Glutamatergic neuron (in vitro differentiated cells): ENCODE measurements around the gene VPS37C. TPM values are rescaled to one million over a fixed set of nuclear protein-coding genes. Genes with fewer than 3 reads are reported as not detected.

Experiments used
- DNase-seq: peaks from one replicate; pipeline ENCODE4 v3.0.0; 2022
- H3K27ac Mint-ChIP-seq: one replicate; pipeline ENCODE4 v1.8.0; 2020; ENCODE audit warnings: mild to moderate bottlenecking, mixed read lengths, inconsistent platforms; ENCODE audit not compliant: unreplicated experiment
- H3K27me3 Mint-ChIP-seq: one replicate; pipeline ENCODE4 v1.8.0; 2020; ENCODE audit warnings: mild to moderate bottlenecking, moderate library complexity, mixed read lengths, inconsistent platforms; ENCODE audit not compliant: unreplicated experiment
- H3K36me3 Mint-ChIP-seq: one replicate; pipeline ENCODE4 v1.8.0; 2020; ENCODE audit warnings: mild to moderate bottlenecking, mixed read lengths, inconsistent platforms; ENCODE audit not compliant: unreplicated experiment
- H3K4me1 Mint-ChIP-seq: one replicate; pipeline ENCODE4 v1.8.0; 2020; ENCODE audit warnings: mild to moderate bottlenecking, low read depth, mixed read lengths, inconsistent platforms; ENCODE audit not compliant: unreplicated experiment
- H3K4me3 Mint-ChIP-seq: one replicate; pipeline ENCODE4 v1.8.0; 2020; ENCODE audit warnings: mild to moderate bottlenecking, mixed read lengths, inconsistent platforms; ENCODE audit not compliant: unreplicated experiment
- H3K9me3 Mint-ChIP-seq: one replicate; pipeline ENCODE4 v1.8.0; 2020; ENCODE audit warnings: mild to moderate bottlenecking, moderate library complexity, mixed read lengths, inconsistent platforms; ENCODE audit not compliant: unreplicated experiment
- total RNA-seq: library from RNA; stranded (reverse); fragmentation: NEBNext Ultra II Directional; extraction: Animal tissue kit (Norgen Biotek cat#: 25700); gene quantifications from one replicate; pipeline ENCODE4 v1.2.1, GENCODE V29; 2021; ENCODE audit not compliant: unreplicated experiment
- TF ChIP-seq, protein P1 (sequence below): fragments of 200-600 bp; sonication (generic); IDR thresholded peaks from one replicate; pipeline ENCODE4 v1.5.0; 2021; ENCODE audit not compliant: partially characterized antibody, unreplicated experiment

VPS37C gene
- total RNA-seq, 1 donor from 2014 or later: 27.1 TPM

- Mint-ChIP-seq H3K9me3 (peaks cover 5% of the 10 kb centered on the region), H3K27me3 (peaks cover 7% of the 10 kb centered on the region), H3K27ac (no peak overlapping the region), H3K4me3 (no peak overlapping the region), H3K36me3 (peaks cover 7% of the 10 kb centered on the region), H3K4me1 (peaks cover 18% of the 10 kb centered on the region)
- TF ChIP-seq, protein P1, sequence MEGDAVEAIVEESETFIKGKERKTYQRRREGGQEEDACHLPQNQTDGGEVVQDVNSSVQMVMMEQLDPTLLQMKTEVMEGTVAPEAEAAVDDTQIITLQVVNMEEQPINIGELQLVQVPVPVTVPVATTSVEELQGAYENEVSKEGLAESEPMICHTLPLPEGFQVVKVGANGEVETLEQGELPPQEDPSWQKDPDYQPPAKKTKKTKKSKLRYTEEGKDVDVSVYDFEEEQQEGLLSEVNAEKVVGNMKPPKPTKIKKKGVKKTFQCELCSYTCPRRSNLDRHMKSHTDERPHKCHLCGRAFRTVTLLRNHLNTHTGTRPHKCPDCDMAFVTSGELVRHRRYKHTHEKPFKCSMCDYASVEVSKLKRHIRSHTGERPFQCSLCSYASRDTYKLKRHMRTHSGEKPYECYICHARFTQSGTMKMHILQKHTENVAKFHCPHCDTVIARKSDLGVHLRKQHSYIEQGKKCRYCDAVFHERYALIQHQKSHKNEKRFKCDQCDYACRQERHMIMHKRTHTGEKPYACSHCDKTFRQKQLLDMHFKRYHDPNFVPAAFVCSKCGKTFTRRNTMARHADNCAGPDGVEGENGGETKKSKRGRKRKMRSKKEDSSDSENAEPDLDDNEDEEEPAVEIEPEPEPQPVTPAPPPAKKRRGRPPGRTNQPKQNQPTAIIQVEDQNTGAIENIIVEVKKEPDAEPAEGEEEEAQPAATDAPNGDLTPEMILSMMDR: no peak
- DNase-seq: no peak
Measured at GRCh38 chr11:61119571-61119970, 41.7 kb downstream of the VPS37C start.

- peaks cover 13% of the 10 kb centered on the region for H3K4me1 Mint-ChIP-seq
- DNase-seq: no peak
Measured at GRCh38 chr11:61119055-61119454, 42.2 kb downstream of the VPS37C start.

DNA sequence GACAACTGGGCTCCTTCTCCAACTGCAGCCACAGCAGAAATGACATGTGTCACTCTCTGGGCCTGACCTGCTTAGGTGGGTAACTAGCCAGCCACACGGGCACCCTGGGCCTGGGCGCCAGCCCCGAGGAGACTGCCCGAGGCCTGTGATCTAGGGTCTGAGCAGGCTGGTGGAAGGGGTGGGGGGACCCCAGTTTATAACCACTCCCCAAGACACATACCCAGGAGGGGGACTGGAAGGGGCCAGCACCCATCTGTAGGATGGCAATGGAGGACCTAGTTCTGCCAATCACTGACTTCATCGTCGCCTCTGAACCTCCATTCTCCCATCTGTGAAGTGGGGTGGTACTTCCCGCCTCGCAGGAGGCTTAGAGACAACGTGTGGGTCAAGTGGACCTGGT, 42.8 kb downstream of the VPS37C start:
- Mint-ChIP-seq H3K9me3 (peaks cover 5% of the 10 kb centered on the region), H3K27me3 (peaks cover 2% of the 10 kb centered on the region), H3K36me3 (peaks cover 7% of the 10 kb centered on the region), H3K4me1 (peaks cover 12% of the 10 kb centered on the region), H3K4me3 (no peak overlapping the region), H3K27ac (no peak overlapping the region)
- no peak for DNase-seq
- TF ChIP-seq, protein P1: no peak

More at GRCh38 chr11:61119055-61119454, 42.2 kb downstream of the VPS37C start:
- Mint-ChIP-seq H3K36me3 (peaks cover 7% of the 10 kb centered on the region), H3K27me3 (peaks cover 3% of the 10 kb centered on the region), H3K4me3 (no peak overlapping the region), H3K27ac (no peak overlapping the region), H3K9me3 (peaks cover 5% of the 10 kb centered on the region)
- TF ChIP-seq, protein P1: no peak

DNA sequence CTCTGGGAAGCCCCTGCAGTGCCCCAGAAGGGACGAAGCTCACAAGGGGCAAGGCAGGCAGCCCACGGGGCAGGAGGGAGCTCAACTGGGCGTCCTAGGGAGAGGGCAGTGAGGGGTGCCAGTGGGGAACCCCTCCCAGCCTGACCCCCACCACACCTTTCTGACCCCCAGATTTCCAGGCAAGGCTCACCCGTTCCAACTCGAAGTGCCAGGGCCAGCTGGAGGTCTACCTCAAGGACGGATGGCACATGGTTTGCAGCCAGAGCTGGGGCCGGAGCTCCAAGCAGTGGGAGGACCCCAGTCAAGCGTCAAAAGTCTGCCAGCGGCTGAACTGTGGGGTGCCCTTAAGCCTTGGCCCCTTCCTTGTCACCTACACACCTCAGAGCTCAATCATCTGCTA, 43.2 kb downstream of the VPS37C start:
- peaks cover 5% of the 10 kb centered on the region for H3K9me3 Mint-ChIP-seq
- H3K4me1 Mint-ChIP-seq: peaks cover 9% of the 10 kb centered on the region
- DNase-seq: no peak
- H3K27ac Mint-ChIP-seq: no peak overlapping the region
- TF ChIP-seq, protein P1: no peak
- no peak overlapping the region for H3K4me3 Mint-ChIP-seq
- H3K36me3 Mint-ChIP-seq: peaks cover 7% of the 10 kb centered on the region
- H3K27me3 Mint-ChIP-seq: peaks cover 2% of the 10 kb centered on the region

GRCh38 chr11:61117168-61117520, 44.1 kb downstream of the VPS37C start:
- Mint-ChIP-seq H3K27me3 (peaks cover 2% of the 10 kb centered on the region), H3K27ac (no peak overlapping the region), H3K4me1 (peaks cover 9% of the 10 kb centered on the region), H3K4me3 (no peak overlapping the region), H3K9me3 (peaks cover 6% of the 10 kb centered on the region), H3K36me3 (peaks cover 7% of the 10 kb centered on the region)
- DNase-seq: no peak
- TF ChIP-seq, protein P1: no peak
